HUES48 (cell line): ENCODE results near the gene ACSM2B.
"Not testable (repeated sequence)": the region's sequence is repeated elsewhere in the genome, so short reads cannot be mapped to it uniquely, and the experiment has no call there.

Experiments
- H3K27ac ChIP-seq: one replicate; pipeline ENCODE4 v1.7.0; 2013; ENCODE audit warnings: low read depth, low read length, inconsistent platforms
- H3K27me3 ChIP-seq: 2 replicates; pipeline ENCODE4 v1.6.1; 2013; ENCODE audit warnings: mild to moderate bottlenecking, low read length; ENCODE audit not compliant: control insufficient read depth, insufficient read depth
- H3K36me3 ChIP-seq: 2 replicates; pipeline ENCODE4 v1.6.1; 2013; ENCODE audit warnings: low read length; ENCODE audit not compliant: control insufficient read depth, insufficient read depth
- H3K4me1 ChIP-seq: 2 replicates; pipeline ENCODE4 v1.6.1; 2013; ENCODE audit warnings: mild to moderate bottlenecking, low read length; ENCODE audit not compliant: control insufficient read depth, insufficient read depth
- H3K4me3 ChIP-seq: 2 replicates; pipeline ENCODE4 v1.5.1; 2013; ENCODE audit warnings: mild to moderate bottlenecking, low read depth, low read length
- H3K9ac ChIP-seq: 2 replicates; pipeline ENCODE4 v1.6.1; 2013; ENCODE audit warnings: mild to moderate bottlenecking, low read depth, low read length, moderate library complexity
- H3K9me3 ChIP-seq: 2 replicates; pipeline ENCODE4 v1.6.1; 2013; ENCODE audit warnings: low read length; ENCODE audit not compliant: control insufficient read depth, insufficient read depth

The ACSM2B gene

DNA sequence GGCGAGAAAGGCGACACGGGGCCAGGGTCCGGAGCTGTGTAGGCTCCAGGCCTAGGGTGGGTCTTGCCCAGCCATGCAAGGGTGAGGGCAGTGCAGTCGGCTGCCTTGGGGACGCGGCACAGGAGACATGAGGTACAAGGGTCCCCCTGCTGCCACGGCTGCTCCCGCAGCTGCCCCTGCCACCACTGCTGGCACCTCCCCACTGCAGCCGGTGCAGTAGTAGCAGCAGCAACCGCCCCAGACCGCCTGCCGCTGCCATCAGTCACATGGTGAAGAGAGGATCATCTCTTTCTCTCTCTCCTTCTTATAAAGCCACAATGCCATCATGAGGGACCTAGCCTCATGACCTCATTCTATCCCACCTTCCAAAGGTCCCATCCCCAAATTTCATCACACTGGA lies 44.4 kb downstream of the ACSM2B start:
- not testable (repeated sequence) for H3K4me3 ChIP-seq, H3K27me3 ChIP-seq, H3K4me1 ChIP-seq, H3K9ac ChIP-seq, H3K36me3 ChIP-seq, H3K9me3 ChIP-seq, H3K27ac ChIP-seq

DNA sequence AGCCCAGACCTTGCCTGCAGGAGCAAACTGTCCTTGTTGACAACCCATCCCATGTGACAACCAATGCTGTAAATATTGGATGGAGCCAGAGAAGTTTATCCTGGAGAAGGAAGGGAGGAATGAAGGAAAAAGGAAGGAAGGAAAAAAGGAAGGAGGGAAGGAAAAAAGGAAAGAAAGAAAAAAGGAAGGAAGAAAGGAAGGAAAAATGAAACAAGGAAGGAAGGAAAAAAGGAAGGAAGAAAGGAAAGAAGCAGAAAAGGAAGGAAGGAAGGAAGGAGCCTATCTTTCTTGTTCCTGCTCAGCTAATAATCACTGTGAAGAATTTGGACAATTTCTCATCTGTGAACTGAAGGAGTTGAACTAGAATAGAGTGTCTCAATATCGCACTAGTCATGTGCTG lies 56.1 kb downstream of the ACSM2B start:
- no peak overlapping the region for H3K4me3 ChIP-seq
- H3K9ac ChIP-seq: no peak overlapping the region
- H3K9me3 ChIP-seq: peaks cover 62% of the 10 kb centered on the region
- no peaks in the 10 kb centered on the region for H3K27me3 ChIP-seq
- no peak overlapping the region for H3K27ac ChIP-seq
- no peaks in the 10 kb centered on the region for H3K36me3 ChIP-seq
- no peaks in the 10 kb centered on the region for H3K4me1 ChIP-seq

DNA sequence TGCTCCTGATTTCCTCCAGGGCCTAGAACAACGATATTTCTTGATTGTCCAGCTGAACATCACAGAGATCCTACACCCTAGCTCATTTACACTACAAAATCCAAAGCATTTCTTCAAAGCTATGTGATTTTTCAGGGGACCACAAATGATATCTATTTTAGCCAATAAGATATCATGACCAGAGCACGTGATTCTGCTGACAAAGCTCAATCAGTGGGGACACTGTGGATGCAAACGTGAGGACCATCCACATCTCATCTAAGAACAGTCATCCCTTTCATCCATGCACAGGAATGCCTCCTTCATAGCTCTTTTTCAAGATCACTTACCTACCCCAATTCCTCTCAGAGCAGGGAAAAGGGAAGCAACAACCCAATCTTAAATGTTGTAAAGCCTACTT lies 56.9 kb downstream of the ACSM2B start:
- Histone ChIP-seq H3K27me3 (no peaks in the 10 kb centered on the region), H3K9ac (no peak overlapping the region), H3K27ac (no peak overlapping the region), H3K4me1 (no peaks in the 10 kb centered on the region), H3K36me3 (no peaks in the 10 kb centered on the region), H3K9me3 (peaks cover 64% of the 10 kb centered on the region), H3K4me3 (no peak overlapping the region)

DNA sequence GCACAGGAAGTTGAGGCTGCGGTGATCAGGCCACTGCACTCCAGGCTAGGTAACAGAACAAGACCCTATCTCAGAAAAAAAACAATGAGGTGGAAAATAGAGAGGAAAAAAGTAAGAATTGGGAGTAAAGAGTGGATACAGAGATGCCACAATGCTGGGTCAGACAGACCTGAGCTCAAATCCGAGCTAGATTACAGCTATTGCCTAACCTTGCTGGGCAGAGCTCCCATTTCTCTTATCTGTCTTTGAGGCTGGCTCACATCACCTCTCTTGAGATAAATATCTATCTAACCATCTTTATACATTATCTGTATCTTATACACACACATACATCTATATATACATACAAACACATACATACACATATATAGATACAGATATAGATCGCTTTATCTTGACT lies 59.0 kb downstream of the ACSM2B start:
- Histone ChIP-seq H3K9me3 (peaks cover 70% of the 10 kb centered on the region), H3K4me3 (no peak overlapping the region), H3K27me3 (no peaks in the 10 kb centered on the region), H3K36me3 (no peaks in the 10 kb centered on the region), H3K9ac (no peak overlapping the region), H3K27ac (no peak overlapping the region), H3K4me1 (no peaks in the 10 kb centered on the region)

DNA sequence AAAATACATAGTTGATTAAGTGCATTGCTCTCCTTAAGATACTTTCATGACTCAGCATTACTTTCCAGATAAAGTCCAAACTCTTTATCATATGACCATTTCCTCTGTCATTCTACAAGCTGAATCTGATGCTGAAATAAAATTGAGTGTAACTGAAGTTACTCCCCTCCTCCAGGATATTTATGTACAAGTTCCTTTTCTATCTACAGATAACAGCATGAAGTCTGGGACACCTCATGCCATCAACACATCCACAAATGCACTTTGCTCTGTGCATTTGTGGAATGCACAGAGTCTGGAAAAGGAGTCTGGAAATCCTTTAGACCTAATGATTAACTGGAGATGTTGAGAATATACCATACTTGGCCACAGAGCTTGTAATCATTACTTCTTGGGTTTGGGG lies 60.5 kb downstream of the ACSM2B start:
- no peak overlapping the region for H3K4me3 ChIP-seq
- no peaks in the 10 kb centered on the region for H3K36me3 ChIP-seq
- H3K27me3 ChIP-seq: no peaks in the 10 kb centered on the region
- H3K27ac ChIP-seq: no peak overlapping the region
- H3K9ac ChIP-seq: no peak overlapping the region
- H3K9me3 ChIP-seq: peaks cover 66% of the 10 kb centered on the region
- H3K4me1 ChIP-seq: no peaks in the 10 kb centered on the region

DNA sequence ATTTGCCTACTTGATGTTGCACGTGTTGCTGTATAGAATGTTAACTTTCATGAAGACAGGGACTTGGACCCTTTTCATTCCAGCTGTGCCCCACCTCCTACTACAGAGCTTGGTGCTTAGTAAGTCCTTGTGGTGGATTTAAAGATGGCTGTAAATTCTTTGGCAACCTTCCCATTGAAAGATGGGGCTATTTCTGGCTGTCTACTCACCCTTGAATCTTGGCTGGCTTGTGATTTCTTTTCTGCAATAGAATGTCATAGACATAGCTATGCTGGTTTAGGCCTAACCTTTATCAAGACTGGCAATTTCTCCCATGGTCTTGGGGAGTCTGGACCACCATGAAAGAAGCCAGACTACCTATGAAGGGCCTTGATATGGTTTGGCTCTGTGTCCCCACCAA lies 65.8 kb downstream of the ACSM2B start:
- H3K4me1 ChIP-seq: no peaks in the 10 kb centered on the region
- H3K9me3 ChIP-seq: peaks cover 65% of the 10 kb centered on the region
- no peaks in the 10 kb centered on the region for H3K36me3 ChIP-seq
- no peak overlapping the region for H3K9ac ChIP-seq
- H3K27ac ChIP-seq: no peak overlapping the region
- no peak overlapping the region for H3K4me3 ChIP-seq
- no peaks in the 10 kb centered on the region for H3K27me3 ChIP-seq

DNA sequence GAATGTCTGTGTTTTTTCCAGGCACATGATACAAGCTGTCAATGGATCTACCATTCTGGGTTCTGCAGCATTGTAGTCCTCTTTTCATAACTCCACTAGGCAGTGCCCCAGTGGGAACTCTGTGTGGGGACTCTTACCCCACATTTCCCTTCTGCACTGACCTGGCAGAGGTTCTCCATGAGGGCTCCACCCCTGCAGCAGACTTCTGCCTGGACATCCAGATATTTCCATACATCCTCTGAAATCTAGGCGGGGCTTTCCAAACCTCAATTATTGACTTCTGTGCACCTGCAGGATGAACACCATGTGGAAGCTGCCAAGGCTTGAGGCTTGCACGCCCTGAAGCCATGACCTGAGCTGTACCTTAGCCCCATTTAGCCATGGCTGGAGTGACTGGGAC lies 68.9 kb downstream of the ACSM2B start:
- Histone ChIP-seq H3K27me3 (no peaks in the 10 kb centered on the region), H3K4me3 (no peak overlapping the region), H3K27ac (no peak overlapping the region), H3K36me3 (no peaks in the 10 kb centered on the region), H3K9me3 (peaks cover 74% of the 10 kb centered on the region), H3K9ac (no peak overlapping the region), H3K4me1 (no peaks in the 10 kb centered on the region)

DNA sequence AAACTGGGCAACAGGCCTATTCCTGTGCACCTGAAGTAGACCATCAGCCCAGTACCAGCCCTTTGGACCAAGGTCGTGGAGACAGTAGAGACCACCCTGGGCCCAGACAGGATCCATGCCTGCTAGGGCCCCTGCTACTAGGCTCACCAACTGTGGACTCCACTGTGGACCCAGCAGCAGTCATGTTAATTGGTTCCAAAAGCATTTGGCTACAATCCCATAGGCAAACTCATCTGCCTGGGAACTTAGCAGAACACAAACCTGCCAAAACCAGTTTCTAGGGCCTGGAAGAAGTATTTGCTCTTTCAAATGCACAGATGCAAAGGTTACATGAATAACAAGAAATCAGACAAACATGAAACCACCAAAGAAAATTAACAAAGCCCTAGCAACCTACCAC lies 71.7 kb downstream of the ACSM2B start:
- Histone ChIP-seq H3K4me1 (no peaks in the 10 kb centered on the region), H3K9ac (no peak overlapping the region), H3K4me3 (no peak overlapping the region), H3K9me3 (peaks cover 54% of the 10 kb centered on the region), H3K36me3 (no peaks in the 10 kb centered on the region), H3K27me3 (no peaks in the 10 kb centered on the region), H3K27ac (no peak overlapping the region)

DNA sequence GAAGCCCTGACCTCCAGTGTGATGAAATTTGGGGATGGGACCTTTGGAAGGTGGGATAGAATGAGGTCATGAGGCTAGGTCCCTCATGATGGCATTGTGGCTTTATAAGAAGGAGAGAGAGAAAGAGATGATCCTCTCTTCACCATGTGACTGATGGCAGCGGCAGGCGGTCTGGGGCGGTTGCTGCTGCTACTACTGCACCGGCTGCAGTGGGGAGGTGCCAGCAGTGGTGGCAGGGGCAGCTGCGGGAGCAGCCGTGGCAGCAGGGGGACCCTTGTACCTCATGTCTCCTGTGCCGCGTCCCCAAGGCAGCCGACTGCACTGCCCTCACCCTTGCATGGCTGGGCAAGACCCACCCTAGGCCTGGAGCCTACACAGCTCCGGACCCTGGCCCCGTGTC lies 84.7 kb downstream of the ACSM2B start:
- not testable (repeated sequence) for H3K27me3 ChIP-seq, H3K27ac ChIP-seq, H3K4me1 ChIP-seq, H3K4me3 ChIP-seq, H3K9ac ChIP-seq, H3K36me3 ChIP-seq, H3K9me3 ChIP-seq

DNA sequence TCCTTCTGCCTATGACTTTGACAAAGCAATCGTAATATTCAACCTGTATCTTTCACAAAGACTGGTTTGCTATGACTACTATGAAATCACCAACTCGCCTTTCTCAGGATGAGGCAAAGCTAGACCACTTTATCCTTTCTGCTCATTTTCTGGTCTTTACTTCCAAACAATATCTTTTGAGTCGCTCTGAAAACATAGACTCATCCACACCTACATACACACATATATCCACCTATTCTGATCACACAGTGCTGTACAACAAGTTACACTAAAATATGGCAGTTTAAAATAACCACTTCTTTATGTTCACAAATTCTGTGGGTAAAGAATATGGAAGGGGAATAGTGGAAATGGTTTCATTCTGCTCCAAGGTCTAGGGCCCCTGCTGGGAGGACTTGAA lies 85.2 kb downstream of the ACSM2B start:
- not testable (repeated sequence) for H3K4me1 ChIP-seq, H3K4me3 ChIP-seq, H3K27ac ChIP-seq, H3K9ac ChIP-seq, H3K27me3 ChIP-seq, H3K9me3 ChIP-seq, H3K36me3 ChIP-seq
